Measurements from ENCODE around the gene EPS8L3. TPM values are rescaled to one million over a fixed set of nuclear protein-coding genes. Genes with fewer than 3 reads are reported as not detected.
"Not testable (repeated sequence)": the region's sequence is repeated elsewhere in the genome, so short reads cannot be mapped to it uniquely, and the experiment has no call there.

EPS8L3 gene
- polyA plus RNA-seq, 6 donors from 2014 or later = not detected

DNA sequence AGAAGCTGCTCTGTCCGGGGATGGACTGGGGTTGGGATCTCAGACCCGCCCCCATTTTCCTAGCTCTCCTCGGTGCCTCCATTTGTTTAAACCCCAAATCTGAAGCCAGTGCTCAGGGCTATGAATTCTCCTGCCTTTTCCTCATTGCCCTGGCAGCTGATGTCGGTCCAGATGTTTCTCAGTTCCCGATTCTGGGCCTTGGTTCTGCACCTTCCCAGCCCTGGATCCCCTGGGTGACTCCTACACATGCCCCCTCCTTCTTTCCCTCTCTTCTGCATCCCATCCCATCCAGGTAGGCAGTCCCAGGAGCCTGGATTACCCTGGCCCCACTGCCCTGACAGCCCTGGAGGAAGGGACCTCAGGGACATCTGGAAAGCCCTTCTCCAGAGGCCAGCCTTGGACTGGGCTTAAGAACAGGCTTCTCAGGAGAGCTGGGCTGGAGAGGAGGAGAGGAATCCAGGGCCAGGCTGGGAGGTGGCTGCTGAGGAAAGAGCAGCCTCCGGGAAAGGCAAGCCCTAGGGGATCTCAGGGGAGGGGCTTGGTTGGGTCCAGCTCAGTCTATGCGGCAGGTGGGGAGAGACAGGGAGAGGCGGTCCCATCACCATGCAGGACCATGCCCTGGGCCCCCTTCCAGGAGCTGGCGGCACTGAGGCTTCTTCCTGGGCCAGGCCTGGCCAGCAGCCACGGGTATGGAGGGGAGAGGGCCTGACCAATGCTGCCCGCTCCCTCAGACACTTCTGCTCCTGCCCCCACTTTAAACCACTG is 6.8 kb upstream of the EPS8L3 start:
- H3K36me3 Mint-ChIP-seq = no peaks in the 10 kb centered on the region
- no peak for DNase-seq
- H3K27ac Mint-ChIP-seq = peak overlapping the region in 2 of 6 donors; percentile 33 to 61
- peaks cover 0 to 6% (median 4%) of the 10 kb centered on the region in 3 donors for H3K4me1 Mint-ChIP-seq
- H3K9me3 Mint-ChIP-seq = no peaks in the 10 kb centered on the region
- peaks cover 6 to 26% (median 9%) of the 10 kb centered on the region in 3 donors for H3K27me3 Mint-ChIP-seq
- no peak for ATAC-seq (ENCODE audit: low read depth in 2 of 2)
- H3K4me3 Mint-ChIP-seq = no peak overlapping the region

DNA sequence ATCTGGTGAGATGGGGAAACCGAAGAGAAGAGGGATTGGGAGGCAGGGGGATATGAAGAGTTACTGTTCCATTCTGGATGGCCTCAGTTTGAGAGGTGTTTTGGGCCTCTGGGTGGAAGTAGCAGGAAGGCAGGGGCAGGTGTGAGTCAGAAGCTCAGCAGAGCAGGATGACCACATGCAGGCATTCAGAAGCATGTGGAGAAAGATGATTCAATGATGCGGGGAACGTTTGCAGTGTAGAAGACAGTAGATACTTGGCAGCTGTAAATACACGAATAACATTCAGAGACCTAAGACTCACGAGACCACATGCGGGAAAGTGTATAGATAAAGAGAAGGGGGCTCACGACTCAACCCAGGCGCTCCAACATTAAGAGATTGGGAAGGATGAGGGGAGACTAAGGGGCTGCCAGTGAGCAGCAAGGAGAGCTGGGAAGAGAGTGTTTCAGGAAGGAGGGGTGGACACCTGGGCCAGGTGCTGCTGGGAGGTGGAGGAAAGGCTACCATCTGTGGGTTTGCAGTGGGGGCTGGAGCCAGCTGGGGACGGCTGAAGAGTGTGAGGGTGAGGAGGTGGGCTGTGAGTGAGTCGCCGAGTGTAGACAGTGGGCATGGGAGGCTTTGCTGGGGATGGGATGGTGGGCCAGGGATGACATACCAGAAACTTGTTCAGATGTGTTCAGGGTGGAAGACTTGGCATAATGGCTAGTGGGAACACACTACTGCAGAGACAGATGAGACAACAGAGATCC is 5.8 kb upstream of the EPS8L3 start:
- peak overlapping the region in 2 of 6 donors; percentile 8 to 18 for H3K27ac Mint-ChIP-seq

DNA sequence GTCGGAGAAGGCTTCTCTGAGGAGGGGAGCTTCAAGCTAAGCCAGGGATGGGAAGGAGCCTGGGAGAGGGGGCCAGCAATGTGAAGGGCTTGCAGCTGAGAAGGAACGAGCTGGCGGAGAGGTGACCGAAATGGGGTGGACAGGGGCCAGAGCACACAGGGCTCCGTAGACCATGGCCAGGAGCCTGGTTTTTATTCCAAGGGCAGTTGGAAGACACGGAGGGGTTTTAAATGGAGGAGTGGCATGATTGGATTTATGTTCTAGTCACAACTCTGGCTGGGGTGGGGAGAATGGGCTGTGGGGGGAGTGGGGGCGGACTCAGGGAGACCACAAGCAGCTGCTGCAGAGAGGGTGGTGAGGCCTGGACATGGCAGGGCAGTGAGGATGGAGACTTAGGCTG is 5.1 kb upstream of the EPS8L3 start:
- H3K27ac Mint-ChIP-seq = no peak overlapping the region
- DNase-seq (no peak), ATAC-seq (ENCODE audit: low read depth in 2 of 2) (no peak)
- peaks cover 0 to 13% (median 5%) of the 10 kb centered on the region in 3 donors for H3K27me3 Mint-ChIP-seq
- peaks cover 0 to 6% (median 4%) of the 10 kb centered on the region in 3 donors for H3K4me1 Mint-ChIP-seq
- H3K36me3 Mint-ChIP-seq = no peaks in the 10 kb centered on the region
- no peaks in the 10 kb centered on the region for H3K9me3 Mint-ChIP-seq
- no peak overlapping the region for H3K4me3 Mint-ChIP-seq

More for the DNA sequence above, 5.8 kb upstream of the EPS8L3 start:
- H3K9me3 Mint-ChIP-seq = no peaks in the 10 kb centered on the region
- DNase-seq (no peak), ATAC-seq (ENCODE audit: low read depth in 2 of 2) (no peak)
- H3K36me3 Mint-ChIP-seq = no peaks in the 10 kb centered on the region
- H3K27me3 Mint-ChIP-seq = peaks cover 0 to 16% (median 6%) of the 10 kb centered on the region in 3 donors
- H3K4me3 Mint-ChIP-seq = no peak overlapping the region
- peaks cover 0 to 6% (median 4%) of the 10 kb centered on the region in 3 donors for H3K4me1 Mint-ChIP-seq

DNA sequence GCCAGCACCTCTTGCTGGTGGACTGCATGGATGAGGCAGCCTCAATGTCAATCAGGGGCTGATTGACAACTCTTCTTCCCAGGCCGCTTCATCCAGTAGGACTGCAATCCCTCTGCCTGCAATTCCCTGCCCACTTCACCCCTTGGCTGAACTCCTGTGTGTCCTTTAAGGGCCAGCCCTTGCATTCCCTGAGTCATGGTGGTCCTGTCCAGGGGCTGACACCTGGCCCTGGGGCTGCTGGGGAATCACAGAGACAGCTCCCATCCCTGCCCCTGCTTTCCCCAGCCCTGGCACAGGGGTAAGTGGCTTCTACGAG is 4.6 kb upstream of the EPS8L3 start:
- Mint-ChIP-seq H3K36me3 (no peaks in the 10 kb centered on the region), H3K4me1 (peaks cover 0 to 2% (median 0%) of the 10 kb centered on the region in 3 donors), H3K4me3 (no peak overlapping the region), H3K9me3 (no peaks in the 10 kb centered on the region), H3K27ac (no peak overlapping the region), H3K27me3 (peaks cover 0 to 10% (median 0%) of the 10 kb centered on the region in 3 donors)
- DNase-seq = no peak
- no peak for ATAC-seq (ENCODE audit: low read depth in 2 of 2)

DNA sequence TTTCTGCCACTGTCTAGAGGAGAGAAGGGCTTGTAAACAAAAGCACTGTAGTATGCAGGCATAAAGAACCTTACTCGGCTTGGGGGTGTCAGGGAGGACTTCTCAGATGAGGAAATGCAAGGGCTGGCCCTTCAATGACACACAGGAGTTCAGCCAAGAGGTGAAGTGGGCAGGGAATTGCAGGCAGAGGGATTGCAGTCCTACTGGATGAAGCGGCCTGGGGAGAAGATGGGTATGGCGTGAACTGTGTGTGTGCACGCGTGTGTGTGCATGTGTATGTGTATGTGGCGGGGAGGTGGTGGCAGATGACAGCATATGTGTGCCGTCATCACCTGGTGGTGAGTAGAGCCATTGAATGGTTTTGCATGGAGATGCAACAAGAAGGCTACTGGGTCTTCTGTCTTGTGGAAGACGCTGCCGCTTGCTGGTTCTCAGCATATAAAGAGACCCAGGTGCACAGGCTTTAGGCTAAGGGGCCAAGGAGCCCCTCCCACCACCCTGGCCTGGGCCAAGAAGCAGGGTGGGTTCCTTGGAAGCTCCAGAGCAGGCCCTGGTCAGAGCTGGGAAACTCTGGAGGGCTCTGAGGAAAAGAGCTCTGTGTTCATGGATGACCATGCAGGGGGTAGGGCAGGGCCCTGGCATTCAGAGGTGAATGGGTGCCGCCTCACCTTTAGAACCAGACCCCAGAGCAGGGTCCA is 4.1 kb upstream of the EPS8L3 start:
- Mint-ChIP-seq H3K9me3 (no peaks in the 10 kb centered on the region), H3K36me3 (no peaks in the 10 kb centered on the region)

DNA sequence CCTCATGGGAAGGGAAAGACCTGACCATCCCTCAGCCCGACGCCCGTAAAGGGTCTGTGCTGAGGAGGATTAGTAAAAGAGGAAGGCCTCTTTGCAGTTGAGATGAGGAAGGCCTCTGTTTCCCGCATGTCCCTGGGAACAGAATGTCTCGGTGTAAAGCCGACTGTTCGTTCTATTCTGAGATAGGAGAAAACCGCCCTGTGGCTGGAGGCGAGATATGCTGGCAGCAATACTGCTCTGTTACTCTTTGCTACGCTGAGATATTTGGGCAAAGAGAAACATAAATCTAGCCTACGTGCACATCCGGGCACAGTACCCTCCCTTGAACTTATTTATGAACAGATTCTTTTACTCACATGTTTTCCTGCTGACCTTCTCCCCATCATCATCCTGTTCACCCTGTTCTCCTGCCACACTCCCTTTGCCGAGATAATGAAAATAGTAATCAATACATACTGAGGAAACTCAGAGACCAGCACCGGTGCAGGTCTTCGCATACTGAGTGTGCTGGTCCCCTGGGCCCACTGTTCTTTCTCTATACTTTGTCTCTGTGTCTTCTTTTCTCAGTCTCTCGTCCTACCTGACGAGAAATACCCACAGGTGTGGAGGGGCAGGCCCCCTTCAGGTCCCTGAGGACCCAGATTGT is 3.4 kb upstream of the EPS8L3 start:
- H3K9me3 Mint-ChIP-seq; H3K27ac Mint-ChIP-seq; H3K4me1 Mint-ChIP-seq; H3K27me3 Mint-ChIP-seq; ATAC-seq (ENCODE audit: low read depth in 2 of 2); H3K36me3 Mint-ChIP-seq; DNase-seq; H3K4me3 Mint-ChIP-seq: not testable (repeated sequence)

More for the DNA sequence above, 4.1 kb upstream of the EPS8L3 start:
- no peak for DNase-seq
- Mint-ChIP-seq H3K27me3 (peaks cover 0 to 10% (median 0%) of the 10 kb centered on the region in 3 donors), H3K4me1 (peaks cover 0 to 2% (median 0%) of the 10 kb centered on the region in 3 donors), H3K27ac (no peak overlapping the region), H3K4me3 (no peak overlapping the region)
- no peak for ATAC-seq (ENCODE audit: low read depth in 2 of 2)

DNA sequence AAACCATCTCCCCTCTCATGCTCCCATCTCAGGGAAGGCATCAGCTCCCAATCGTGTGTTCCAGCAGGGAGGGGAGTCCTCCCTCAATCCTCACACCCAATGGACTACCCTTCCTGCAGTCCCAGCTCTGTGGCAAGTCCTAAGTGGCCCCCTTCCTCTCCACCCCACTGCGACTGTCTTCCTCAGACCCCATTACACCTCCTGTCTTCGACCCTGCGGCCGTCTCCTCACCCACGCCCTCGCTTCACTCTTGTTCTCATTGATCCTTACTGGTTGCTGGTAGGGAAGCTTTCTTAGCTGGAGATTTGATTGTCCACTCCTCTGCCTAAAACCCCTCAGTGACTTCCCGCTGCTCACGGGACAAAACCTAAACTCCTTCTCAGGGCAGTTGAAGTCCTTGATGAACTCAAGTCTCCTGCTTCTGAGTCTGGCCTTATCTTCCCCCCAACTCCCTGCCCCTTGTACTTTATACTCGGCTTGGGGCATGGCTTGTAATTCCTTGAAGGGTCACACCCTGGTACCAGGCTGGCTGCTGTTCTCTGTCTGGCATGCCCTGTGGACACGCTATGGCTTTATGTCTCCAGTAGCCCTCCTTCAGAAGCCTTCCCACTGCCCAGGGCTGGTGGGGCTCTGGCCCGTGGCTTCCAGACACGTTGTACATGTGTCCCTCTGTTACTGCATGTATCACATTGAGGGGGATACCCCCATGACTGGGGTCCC is 2.3 kb upstream of the EPS8L3 start:
- Mint-ChIP-seq H3K36me3 (no peaks in the 10 kb centered on the region), H3K27me3 (peaks cover 0 to 10% (median 0%) of the 10 kb centered on the region in 3 donors), H3K4me3 (no peak overlapping the region), H3K4me1 (peaks cover 0 to 3% (median 2%) of the 10 kb centered on the region in 3 donors), H3K27ac (no peak overlapping the region), H3K9me3 (no peaks in the 10 kb centered on the region)
- ATAC-seq (ENCODE audit: low read depth in 2 of 2) (no peak), DNase-seq (no peak)

DNA sequence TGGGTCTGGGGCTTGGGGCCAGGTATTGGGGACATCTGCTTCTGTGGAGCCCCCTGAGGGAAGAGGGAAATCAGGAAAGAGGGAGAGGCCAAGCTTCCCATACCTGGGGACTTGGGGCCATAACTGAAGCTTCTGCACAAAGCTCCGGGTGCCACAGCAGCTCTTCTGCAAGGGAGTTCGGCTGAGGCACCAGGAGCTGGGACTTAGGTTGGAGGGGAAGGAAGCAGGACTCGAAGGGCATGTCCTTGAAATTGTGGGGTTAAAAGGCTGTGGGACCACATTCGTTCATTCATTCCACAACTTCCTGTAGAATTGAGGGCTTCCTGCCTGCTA is 1.7 kb upstream of the EPS8L3 start:
- no peaks in the 10 kb centered on the region for H3K9me3 Mint-ChIP-seq
- DNase-seq = no peak
- peaks cover 0 to 10% (median 0%) of the 10 kb centered on the region in 3 donors for H3K27me3 Mint-ChIP-seq
- H3K4me1 Mint-ChIP-seq = peaks cover 0 to 3% (median 2%) of the 10 kb centered on the region in 3 donors
- no peak overlapping the region for H3K4me3 Mint-ChIP-seq
- no peak overlapping the region for H3K27ac Mint-ChIP-seq
- H3K36me3 Mint-ChIP-seq = no peaks in the 10 kb centered on the region
- ATAC-seq (ENCODE audit: low read depth in 2 of 2) = no peak

DNA sequence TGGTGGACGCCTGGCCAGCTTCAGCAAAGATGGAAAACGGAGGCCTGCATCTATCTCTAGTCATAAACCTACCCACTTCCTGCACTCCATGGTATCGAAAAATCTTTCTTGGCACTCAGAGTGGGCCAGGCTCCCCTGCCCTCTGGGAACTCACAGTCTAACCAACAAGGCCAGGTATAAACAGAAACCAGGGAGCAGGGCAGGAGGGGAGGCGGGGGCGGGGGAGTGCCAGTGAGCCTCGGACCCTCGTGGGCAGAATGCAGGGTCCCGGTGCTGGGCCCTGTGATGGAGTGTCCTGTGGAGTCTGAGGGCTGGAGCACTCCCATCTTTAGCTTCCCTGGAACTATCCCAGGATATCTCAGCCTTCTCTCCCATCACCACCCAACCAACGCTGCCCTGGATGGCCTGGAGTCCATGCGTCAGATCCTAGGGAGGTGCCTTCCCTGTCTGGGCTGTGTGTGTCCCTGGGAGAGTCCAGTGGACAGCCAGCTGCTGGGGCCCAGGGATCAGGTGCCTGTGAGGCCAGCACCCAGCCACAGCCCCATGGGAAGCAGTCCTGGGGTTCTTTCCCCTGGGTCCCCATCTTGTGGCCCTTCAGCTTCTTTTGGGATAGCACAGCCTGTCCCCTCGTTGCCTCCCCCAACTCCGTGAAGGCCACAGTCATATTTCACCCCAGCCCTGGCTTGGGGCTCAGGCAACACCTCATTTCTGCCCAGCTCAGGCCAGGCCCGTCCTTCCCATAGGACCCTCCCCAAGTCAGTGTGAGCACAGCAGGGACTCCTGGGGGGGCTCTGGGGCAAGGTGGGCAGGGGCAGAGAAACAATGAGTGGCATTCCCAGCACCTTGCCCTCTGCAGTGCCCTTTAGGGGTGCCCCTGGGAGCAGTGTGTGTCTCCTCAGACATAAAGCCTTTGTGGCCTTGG is 1.1 kb upstream of the EPS8L3 start:
- ATAC-seq (ENCODE audit: low read depth in 2 of 2) (no peak), DNase-seq (no peak)
- peaks cover 0 to 3% (median 2%) of the 10 kb centered on the region in 3 donors for H3K4me1 Mint-ChIP-seq
- no peak overlapping the region for H3K27ac Mint-ChIP-seq
- no peaks in the 10 kb centered on the region for H3K9me3 Mint-ChIP-seq
- no peak overlapping the region for H3K4me3 Mint-ChIP-seq
- H3K27me3 Mint-ChIP-seq = peaks cover 0 to 10% (median 0%) of the 10 kb centered on the region in 3 donors
- no peaks in the 10 kb centered on the region for H3K36me3 Mint-ChIP-seq

DNA sequence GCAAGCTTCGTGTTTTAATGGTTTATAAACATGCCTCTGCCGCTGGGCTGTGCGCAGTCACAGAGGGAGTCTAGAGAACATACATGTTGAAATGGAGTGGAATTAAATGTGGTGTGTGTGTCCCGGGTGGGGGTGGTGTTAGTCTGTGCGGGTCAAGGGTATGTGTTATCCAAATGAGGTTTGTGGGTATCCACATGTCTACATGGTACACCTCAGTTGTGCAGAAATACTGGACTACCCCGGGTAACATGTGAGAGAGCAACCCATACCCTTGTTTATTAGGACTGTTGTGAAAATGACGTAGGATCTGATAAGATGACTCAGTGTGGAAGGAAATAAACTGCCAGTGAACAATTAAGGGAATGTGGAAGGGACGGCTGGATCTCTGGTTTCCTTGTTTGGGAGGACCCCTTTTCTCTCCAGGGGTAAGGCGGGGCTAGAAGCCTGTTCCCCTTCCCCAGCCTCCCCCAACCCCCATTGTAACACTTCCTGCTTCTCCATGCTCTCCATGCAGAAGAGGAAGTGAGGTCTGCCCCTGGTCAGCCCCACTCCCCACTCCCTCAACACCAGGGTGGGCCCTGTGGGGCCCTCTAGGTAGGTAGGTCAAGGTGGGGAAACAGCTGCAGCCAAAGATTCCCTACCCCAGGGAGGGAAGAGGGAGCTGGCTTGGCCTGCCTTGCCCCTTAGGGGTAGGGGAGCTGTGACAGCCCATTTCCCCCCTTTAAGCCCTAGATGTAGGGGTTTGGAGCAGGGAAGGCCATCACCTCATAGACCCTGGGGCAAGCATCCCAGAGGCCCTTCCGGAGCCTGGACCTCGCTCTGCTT is 690 bp downstream of the EPS8L3 start:
- Mint-ChIP-seq H3K36me3 (no peaks in the 10 kb centered on the region), H3K27me3 (no peaks in the 10 kb centered on the region), H3K4me1 (peaks cover 0 to 3% (median 2%) of the 10 kb centered on the region in 3 donors), H3K27ac (no peak overlapping the region), H3K4me3 (no peak overlapping the region), H3K9me3 (no peaks in the 10 kb centered on the region)
- ATAC-seq (ENCODE audit: low read depth in 2 of 2) (no peak), DNase-seq (no peak)

DNA sequence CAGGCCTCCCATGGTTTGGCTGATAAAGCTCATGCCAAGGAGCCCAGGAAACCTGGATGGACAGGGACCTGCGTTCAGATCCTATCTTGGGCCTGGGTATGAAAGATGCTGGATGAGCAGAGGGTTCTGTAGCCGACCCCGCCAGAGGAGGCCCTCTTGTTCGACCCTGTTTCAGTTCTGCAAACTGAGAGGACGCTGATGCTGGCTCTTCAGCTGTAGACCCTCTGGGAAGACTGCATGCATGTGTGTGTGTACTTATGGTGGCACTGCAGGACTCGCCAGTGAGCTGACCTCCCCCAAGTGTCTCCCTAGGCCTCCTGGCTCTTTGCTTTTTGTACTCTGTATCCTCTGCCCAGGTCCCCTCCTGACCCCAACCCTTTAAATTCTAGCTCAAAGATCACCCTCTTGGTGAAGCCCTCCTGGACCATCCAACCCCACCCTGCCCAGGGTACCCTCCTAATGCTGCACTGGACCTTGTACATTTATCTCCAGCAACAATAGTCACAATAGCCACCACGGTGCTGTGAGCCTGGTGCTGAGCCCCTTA is 1.6 kb downstream of the EPS8L3 start:
- no peaks in the 10 kb centered on the region for H3K9me3 Mint-ChIP-seq
- peak overlapping the region in 1 of 6 donors; percentile 12 for H3K27ac Mint-ChIP-seq
- DNase-seq = no peak
- no peaks in the 10 kb centered on the region for H3K27me3 Mint-ChIP-seq
- no peaks in the 10 kb centered on the region for H3K36me3 Mint-ChIP-seq
- peaks cover 0 to 3% (median 2%) of the 10 kb centered on the region in 3 donors for H3K4me1 Mint-ChIP-seq
- no peak overlapping the region for H3K4me3 Mint-ChIP-seq
- no peak for ATAC-seq (ENCODE audit: low read depth in 2 of 2)
